Measurements from ENCODE around the gene PHF12. TPM values are rescaled to one million over a fixed set of nuclear protein-coding genes. Genes with fewer than 3 reads are reported as not detected.

PHF12 gene
- total and polyA plus RNA-seq, 2 of the 4 experiments (the other 2 are of a cell fraction), result 24.4 to 25.6 TPM

DNA sequence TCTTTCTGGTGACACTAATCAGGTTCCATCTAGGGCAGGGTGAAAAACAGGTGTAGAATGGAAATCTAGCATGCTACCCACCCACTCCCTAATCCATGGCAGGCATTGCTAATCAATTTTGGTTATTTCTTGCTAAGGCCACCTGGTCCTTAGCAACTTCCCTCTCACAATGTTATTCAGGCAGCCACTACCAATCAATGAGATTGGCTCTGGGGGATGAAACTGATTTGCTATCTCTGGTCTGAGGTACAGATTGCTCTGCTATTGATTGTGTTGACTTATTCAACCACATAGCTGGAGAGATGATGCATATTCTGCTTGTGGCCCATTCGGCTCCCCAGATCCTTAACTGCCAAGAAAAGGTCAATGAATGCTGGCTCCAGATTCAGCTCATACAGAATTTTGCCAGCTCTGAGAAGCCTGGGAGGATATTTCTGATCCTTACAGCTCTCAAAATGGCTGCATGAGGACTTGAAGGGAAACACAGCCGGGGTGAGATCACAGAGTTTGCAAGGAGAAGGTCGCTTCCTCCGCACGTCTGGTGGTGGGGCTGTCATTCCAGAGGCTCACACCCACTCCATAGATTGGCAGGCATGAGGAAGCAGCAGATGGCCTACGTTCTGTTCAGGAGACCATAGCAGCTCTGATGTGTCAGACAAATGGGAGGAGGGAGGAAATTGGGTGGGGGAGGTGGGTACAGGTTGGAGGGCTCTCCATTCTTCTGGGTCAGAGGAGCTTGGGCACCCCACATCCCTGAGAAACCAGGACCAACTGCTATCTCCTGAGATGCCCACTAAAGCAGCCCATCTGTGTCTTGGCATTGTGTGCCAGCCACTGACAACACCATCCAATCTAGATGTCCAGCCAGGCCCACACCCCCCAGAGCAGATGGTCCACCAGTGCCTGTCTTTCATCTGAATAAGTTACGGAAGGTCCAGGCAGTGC is 32.2 kb upstream of the PHF12 start:
- H3K27ac ChIP-seq (ENCODE audit: insufficient read depth, low read length), result no peak overlapping the region
- no peak overlapping the region for H2BK15ac ChIP-seq (ENCODE audit: low read depth, low read length)
- H3K4ac ChIP-seq (ENCODE audit: low read depth, low read length), result no peak overlapping the region
- intact Hi-C loops (cut with micrococcal nuclease) (no loop called here), in situ Hi-C loops (cut with MboI; ENCODE audit: low sequenced_read_pairs) (no loop called here), dilution Hi-C loops (cut with HindIII; ENCODE audit: low sequenced_read_pairs, unreplicated experiment) (no loop called here)
- ChIA-PET CTCF (no interaction called here), POLR2A (ENCODE audit: unreplicated experiment) (no interaction called here)
- H2BK5ac ChIP-seq (ENCODE audit: low read depth, low read length, poor library complexity, severe bottlenecking), result no peak overlapping the region
- no peak overlapping the region for H3K9ac ChIP-seq (ENCODE audit: low read depth, low read length)
- H2BK20ac ChIP-seq (ENCODE audit: low read depth, low read length), result no peak overlapping the region
- no peak overlapping the region for H4K5ac ChIP-seq (ENCODE audit: low read depth, low read length)
- H3K36me3 ChIP-seq (ENCODE audit: control insufficient read depth, insufficient read depth, low read length), result no peaks in the 10 kb centered on the region
- no peak overlapping the region for H3K56ac ChIP-seq (ENCODE audit: extremely low read depth, insufficient read depth, low read length)
- WGBS, 2 experiments (ENCODE audit: extremely low coverage in 2 of 2, insufficient read length in 1 of 2), result no CpG with 5 or more reads among the region's 7 CpGs
- no peak overlapping the region for H3K14ac ChIP-seq (replicated peaks; ENCODE audit: low read depth, low read length)
- H3K9me1 ChIP-seq (ENCODE audit: insufficient read depth, low read length), result no peaks in the 10 kb centered on the region
- H2AK9ac ChIP-seq (replicated peaks; ENCODE audit: low read depth, low read length, poor library complexity), result no peak overlapping the region
- no peak overlapping the region for H4K8ac ChIP-seq (ENCODE audit: low read depth in 2 of 2, low read length in 2 of 2)
- no peak overlapping the region for H3K4me3 ChIP-seq (ENCODE audit: insufficient read depth, low read depth, low read length)
- H3K9me3 ChIP-seq (ENCODE audit: control insufficient read depth, insufficient read depth, low read length), result no peaks in the 10 kb centered on the region
- H3K27me3 ChIP-seq (ENCODE audit: control insufficient read depth, insufficient read depth, low read length), result peaks cover 85% of the 10 kb centered on the region
- H2AK5ac ChIP-seq (ENCODE audit: low read depth, low read length), result no peak overlapping the region
- no peaks in the 10 kb centered on the region for H3K4me1 ChIP-seq (ENCODE audit: control insufficient read depth, insufficient read depth, low read length)
- H3K23ac ChIP-seq (ENCODE audit: low read depth, low read length), result no peak overlapping the region
- no peaks in the 10 kb centered on the region for H3K79me1 ChIP-seq (ENCODE audit: low read depth in 1 of 2, low read length in 2 of 2)
- no TSS peak for BruUV-seq (replicated peaks)
- ATAC-seq (ENCODE audit: low read depth) (no peak), DNase-seq (peak; percentile 11)
- no peaks in the 10 kb centered on the region for H4K20me1 ChIP-seq (ENCODE audit: insufficient read depth, low read length)
- no peak overlapping the region for H2AFZ ChIP-seq (replicated peaks; ENCODE audit: low read length, poor library complexity)
- H3K4me2 ChIP-seq (ENCODE audit: low read depth, low read length), result no peak overlapping the region
- no peak overlapping the region for H3K18ac ChIP-seq (ENCODE audit: low read depth, low read length)
- H4K91ac ChIP-seq (ENCODE audit: insufficient read depth, low read depth, low read length), result no peak overlapping the region
- TF ChIP-seq CHD1 (IDR thresholded peaks at IDR 0.05; ENCODE audit: low read depth, low read length) (no peak), RAD21 (IDR thresholded peaks at IDR 0.05; ENCODE audit: low read length) (no peak), POLR2A (IDR thresholded peaks at IDR 0.05; ENCODE audit: low read depth, low read length) (no peak), RCOR1 (IDR thresholded peaks at IDR 0.05; ENCODE audit: insufficient replicate concordance, low read length) (no peak), CEBPB (IDR thresholded peaks at IDR 0.05; ENCODE audit: low read depth, low read length) (no peak), FOS (IDR thresholded peaks at IDR 0.05; ENCODE audit: low read depth, low read length) (no peak), RFX5 (IDR thresholded peaks at IDR 0.05; ENCODE audit: low read depth, low read length) (no peak), NFE2L2 (IDR thresholded peaks at IDR 0.05; ENCODE audit: low read depth, low read length) (no peak), SMC3 (IDR thresholded peaks at IDR 0.05; ENCODE audit: low read depth, low read length) (no peak), MXI1 (IDR thresholded peaks at IDR 0.05; ENCODE audit: borderline replicate concordance, low read depth, low read length) (no peak)
- TF ChIP-seq, protein P1, sequence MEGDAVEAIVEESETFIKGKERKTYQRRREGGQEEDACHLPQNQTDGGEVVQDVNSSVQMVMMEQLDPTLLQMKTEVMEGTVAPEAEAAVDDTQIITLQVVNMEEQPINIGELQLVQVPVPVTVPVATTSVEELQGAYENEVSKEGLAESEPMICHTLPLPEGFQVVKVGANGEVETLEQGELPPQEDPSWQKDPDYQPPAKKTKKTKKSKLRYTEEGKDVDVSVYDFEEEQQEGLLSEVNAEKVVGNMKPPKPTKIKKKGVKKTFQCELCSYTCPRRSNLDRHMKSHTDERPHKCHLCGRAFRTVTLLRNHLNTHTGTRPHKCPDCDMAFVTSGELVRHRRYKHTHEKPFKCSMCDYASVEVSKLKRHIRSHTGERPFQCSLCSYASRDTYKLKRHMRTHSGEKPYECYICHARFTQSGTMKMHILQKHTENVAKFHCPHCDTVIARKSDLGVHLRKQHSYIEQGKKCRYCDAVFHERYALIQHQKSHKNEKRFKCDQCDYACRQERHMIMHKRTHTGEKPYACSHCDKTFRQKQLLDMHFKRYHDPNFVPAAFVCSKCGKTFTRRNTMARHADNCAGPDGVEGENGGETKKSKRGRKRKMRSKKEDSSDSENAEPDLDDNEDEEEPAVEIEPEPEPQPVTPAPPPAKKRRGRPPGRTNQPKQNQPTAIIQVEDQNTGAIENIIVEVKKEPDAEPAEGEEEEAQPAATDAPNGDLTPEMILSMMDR (conservative IDR thresholded peaks at IDR 0.05; ENCODE audit: low read depth, low read length), result no peak
- TF ChIP-seq, protein P2, sequence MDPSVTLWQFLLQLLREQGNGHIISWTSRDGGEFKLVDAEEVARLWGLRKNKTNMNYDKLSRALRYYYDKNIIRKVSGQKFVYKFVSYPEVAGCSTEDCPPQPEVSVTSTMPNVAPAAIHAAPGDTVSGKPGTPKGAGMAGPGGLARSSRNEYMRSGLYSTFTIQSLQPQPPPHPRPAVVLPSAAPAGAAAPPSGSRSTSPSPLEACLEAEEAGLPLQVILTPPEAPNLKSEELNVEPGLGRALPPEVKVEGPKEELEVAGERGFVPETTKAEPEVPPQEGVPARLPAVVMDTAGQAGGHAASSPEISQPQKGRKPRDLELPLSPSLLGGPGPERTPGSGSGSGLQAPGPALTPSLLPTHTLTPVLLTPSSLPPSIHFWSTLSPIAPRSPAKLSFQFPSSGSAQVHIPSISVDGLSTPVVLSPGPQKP (IDR thresholded peaks at IDR 0.05; ENCODE audit: borderline replicate concordance, low read depth, low read length), result no peak
- H2BK120ac ChIP-seq (ENCODE audit: low read depth, low read length), result no peak overlapping the region
